DMS 273 (cell line): ENCODE results near the gene ZCCHC14.
"Not testable (repeated sequence)": the region's sequence is repeated elsewhere in the genome, so short reads cannot be mapped to it uniquely, and the experiment has no call there.

Experiments used
- DNase-seq: peaks from one replicate; lab custom pipeline; 2025; ENCODE audit not compliant: unreplicated experiment; lab: John Stamatoyannopoulos, UW

Gene ZCCHC14

DNA sequence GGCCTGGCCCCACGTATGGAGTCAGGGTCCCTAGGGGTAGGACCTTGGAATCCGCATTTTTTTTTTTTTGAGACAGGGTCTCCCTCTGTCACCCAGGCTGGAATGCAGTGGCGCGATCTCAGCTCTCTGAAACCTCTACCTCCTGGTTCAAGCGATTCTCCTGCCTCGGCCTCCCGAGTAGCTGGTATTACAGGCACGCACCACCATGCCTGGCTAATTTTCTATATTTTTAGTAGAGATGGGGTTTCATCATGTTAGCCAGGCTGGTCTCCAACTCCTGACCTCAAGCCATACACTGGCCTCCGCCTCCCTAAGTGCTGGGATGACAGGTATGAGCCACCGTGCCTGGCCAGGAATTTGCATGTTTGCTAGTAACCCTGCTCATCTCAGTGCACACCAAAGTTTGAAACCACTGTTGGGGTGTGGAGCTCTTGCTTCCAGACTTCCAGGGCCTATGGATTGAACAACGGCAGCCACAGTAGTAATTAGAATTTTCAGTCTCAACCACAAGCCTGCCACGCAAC, 5.0 kb upstream of the ZCCHC14 start:
- DNase-seq = not testable (repeated sequence)

DNA sequence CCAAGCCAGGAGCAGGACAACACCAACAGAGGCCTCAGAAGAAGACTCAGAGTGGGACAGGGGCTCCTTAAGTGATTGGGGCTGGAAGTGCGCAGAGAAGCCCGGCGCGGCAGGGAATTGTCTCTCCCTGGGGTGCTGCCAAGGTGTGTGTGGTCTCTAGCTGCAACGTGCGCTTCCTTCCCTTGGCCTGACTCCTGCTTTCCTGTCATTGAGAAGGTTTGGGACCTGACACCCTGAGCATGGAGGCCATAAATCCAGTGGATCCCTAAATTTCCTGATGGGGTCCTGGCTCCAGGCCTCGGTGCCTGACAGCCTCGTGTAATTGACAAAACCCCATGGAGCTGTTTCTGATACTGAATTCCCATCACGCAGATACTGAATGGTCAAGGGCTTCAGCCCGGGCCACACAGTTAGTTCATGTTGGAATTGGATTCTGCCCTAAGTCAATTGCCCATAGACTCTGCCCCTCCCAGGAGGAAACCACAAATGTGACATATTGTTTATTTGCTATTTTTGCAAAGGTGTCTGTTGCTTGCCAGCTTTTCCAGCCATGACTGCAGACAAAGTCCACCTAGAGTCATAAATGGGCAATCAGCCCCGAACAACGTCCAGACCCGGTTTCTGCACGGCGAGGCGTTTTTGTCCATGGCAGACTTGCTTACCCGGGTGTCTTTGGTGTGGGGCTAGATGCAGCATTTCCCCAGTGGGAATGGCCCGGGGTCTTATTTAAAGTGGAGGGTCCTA, 4.4 kb upstream of the ZCCHC14 start:
- DNase-seq = not testable (repeated sequence)

DNA sequence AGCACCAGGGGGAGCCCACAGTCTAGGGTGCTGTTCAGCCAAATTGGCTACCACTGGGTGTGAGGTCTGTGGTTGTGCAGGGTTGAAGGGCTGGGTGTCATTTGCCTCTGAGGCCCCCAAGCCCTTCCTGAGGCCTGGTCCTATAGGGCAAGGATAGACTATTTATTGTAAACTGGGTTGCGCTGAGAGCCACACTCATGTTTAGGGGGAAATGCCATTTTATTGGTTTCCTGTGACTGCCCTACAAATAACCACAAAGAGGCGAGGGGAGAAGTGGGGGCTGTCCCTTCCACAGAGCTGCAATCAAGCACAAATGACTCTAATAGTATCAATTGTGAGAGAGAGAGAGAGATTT, 3.6 kb upstream of the ZCCHC14 start:
- no peak for DNase-seq

DNA sequence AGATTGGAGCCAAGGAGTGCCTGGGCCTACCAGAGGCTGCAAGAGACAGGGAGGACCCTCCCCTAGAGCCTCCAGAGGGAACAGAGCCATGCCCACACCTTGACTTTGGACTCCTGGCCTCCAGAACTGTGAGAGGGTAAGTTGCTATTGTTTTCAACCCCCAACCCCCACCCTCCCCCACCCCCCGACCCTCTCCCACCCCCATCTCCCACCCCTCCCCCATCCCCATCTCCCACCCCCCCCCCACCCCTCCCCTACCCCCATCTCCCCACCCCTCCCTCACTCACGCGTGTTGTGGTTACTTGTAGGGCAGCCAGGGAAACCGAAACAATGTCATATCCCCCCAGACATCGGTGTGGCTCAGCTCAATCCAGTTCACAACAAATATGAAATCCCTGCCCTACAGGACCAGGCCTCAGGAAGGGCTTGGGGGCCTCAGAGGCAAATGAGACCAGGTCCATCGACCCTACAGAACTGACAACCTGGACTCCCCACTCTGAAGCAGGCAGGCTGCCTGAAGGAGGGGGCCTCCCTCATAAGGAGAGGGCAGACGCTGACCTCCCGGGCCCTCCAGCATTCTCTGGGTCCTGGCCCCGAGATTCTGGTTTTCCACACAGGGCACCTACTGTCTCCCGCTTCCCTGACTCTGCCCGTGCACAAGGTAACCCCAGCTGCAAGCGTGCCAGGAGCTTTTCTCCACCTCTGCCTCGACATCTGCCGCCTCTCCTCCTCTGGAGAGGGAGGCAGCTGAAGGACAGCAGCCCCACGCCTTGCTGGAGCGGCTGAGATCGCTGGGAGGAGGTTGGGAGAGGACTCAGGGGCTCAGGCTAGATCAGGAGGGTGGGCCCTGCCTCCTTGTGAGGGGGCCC, 3.0 kb upstream of the ZCCHC14 start:
- peak; percentile 28 for DNase-seq

DNA sequence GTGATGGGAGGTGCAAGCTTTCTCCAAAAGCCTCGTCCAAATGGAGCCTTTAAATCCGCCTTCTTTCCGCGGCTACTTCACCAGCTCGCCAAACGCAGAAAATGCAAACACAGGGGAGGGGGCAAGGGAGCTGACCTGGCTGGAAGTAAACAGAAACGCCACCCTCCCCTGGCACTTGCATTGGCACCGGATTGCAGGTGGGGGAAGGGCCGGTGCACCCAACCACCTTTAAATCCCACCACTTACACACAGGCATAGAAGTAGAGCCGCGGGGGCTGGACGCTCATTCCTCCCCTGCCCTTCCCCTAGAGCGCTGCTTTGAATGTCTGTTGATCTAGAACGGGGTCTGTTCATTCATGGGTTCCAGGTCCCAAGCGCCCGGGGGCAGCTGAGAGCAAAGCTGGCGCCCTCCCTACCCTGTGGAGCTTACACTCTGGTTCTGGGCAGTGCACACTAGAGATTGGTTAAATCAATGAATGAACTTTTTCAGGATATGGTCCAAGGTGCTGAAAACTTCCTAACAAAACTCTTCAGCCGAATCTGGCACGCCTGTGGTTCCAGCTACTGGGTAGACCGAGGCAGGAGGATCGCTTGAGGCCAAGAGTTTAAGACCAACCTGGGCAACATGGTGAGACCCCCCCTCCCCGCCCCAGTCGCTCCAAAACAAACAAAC, 920 bp upstream of the ZCCHC14 start:
- no peak for DNase-seq

DNA sequence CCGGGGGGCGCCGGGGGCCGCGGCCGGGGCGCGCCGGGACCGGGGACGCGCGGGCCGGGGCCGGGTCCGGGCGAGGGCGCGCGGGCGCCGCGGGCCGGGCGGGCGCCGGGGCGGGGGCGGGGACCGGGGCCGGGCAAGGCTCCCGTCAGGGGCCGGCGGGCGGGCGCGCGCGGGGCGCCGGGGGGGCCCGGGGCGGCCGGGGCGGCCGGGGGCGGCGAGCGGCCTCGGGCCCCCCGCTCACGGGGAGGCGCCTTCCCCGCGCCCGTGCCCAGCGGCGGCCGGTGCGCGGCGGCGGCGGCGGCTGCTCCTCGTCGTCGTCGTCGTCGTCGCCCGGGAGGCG, 563 bp downstream of the ZCCHC14 start:
- DNase-seq = no peak

DNA sequence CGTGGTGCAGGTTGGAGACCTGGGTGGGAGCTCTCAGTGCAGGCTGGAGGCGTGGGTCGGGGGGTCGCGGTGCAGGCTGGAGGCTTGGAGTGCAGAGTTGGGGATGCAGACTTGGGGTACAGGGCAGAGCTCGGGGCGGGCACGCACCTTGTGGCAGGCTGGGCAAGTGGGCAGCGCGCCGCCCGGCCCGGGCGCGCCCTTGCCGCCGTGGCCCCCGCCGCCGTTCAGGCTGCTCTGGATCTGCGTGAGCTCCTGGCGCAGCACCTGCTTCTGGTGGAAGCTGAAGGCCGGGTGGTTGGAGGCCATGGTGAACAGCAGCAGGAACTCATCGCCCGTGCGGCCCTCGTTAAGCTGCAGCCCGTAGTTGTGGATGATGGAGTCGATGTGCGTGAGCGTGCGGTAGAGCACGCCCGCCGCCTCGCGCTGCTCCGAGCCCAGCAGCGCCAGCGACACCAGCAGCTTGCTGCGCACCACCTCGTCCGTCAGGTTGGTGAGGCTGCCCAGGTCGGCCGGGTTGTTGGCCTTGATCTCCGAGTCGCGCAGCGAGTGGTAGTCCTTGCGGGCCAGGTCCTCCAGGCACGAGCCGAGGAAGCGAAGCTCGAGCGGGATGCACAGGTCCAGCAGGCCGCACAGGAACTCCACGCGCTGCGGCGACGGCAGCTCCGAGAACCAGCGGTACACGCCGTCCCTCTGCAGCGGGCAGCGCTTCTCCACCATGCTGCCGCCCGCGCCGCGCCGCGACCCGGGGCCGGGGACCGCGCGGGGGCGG, 1.1 kb downstream of the ZCCHC14 start:
- peak; percentile 61 for DNase-seq

DNA sequence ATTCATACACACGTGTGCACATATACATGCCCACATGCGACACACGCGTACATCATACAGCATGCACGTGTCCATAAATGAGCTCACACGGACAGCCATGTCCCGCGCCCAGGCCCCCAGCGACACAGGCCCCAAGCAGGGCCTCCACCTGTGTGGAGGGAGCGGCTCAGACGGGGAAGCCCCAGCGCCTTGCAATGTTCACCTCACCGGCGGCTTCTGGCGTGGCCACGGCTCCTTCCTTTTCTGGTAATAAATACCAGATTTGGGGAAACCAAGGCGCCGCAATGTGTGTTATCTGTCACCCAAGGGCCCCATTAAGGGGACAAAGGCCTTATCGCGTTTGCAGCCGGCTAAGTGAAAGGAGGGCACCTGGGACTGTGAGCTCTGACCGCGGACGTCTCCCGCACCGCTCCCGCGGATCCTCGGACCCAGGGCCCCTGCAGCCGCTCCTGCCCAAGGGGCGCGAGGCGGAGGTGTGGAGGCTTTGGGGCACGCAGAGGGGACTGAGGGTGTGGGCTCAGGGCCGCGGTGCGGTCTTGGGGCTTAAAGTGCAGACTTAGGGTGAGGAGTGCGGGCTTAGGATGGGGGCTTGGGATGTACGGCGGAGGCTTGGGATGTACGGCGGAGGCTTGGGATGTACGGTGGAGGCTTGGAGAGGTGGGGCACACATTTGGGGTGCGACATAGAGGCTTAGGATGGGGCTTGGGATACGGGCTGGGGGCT, 1.9 kb downstream of the ZCCHC14 start:
- peak; percentile 59 for DNase-seq

DNA sequence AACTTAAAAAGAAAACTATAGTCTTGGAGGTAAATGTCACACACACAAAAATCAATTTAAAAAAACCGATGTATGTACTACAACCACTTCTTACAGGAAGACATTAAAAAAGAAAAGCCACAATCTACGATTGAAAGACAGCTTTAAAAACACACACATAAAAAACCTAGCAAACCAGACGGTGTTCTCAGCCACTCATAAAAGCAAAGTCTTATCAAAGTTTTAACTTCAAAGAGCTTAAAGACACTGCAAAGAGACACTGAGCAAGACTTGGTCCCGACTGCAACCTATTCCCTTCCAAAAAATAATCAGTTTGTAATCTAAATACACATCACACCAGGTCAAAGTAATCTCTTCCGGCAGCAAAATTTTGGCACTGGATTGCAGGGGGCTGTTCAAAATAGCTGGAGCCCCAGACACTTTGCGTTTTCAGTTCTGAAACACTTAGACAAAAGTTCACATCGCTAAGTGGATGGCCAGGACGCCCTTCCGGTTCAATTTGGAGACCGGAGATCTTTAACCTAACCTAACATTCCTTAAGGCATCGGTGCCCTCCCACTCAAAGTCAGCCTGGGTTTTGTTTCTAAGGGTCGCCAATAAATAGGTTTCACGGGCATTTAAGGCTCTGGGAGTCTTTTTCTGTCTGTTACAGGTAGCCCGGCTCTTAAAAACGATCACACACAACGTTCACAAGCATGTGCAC, 2.6 kb downstream of the ZCCHC14 start:
- peak; percentile 59 for DNase-seq

DNA sequence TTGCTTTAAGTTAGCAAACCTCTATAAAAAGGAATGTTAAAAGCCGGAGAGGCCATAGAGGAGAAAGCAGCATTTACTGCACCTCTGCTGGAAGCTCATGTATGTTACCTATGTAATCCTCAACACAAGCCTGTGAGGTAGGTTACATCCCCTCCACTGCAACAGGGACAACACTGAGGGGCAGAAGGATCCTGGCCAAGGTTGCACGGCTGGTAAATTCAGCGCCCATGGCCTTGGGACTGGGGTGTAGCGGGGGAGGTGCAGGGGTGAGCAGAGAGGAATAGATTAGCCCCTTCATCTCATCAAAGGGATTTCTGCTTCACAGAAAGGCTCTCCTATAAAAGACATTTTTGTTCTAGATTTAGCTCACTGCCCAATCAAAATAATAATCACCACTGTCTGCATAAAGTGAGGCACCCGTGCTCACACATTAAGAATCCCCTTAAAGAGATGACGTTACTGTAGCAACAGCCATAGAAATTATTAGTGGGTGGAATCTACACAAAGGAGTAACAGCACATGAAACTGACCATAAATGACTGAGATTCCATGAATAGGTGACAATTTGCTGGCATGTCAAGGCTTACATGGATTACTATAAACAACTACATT, 3.3 kb downstream of the ZCCHC14 start:
- DNase-seq = no peak

DNA sequence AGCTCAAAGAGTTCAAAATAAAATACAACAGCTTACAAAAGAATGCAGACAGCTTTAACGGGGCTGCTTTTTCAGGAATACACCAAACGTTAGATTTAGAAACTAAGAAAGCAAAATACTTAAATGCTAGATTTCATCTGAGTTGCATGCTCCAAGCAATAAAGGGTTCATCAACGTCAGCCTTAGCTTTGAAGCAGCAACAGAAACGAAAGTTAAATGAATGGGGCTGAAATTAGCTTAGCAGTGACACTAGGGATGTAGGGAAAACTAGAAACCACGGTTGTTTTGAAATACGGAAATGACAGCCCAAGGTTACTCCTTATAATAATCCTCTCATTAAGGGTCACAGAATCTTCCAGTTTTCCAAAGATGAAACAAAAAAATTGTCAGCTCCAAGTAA, 3.9 kb downstream of the ZCCHC14 start:
- not testable (repeated sequence) for DNase-seq

DNA sequence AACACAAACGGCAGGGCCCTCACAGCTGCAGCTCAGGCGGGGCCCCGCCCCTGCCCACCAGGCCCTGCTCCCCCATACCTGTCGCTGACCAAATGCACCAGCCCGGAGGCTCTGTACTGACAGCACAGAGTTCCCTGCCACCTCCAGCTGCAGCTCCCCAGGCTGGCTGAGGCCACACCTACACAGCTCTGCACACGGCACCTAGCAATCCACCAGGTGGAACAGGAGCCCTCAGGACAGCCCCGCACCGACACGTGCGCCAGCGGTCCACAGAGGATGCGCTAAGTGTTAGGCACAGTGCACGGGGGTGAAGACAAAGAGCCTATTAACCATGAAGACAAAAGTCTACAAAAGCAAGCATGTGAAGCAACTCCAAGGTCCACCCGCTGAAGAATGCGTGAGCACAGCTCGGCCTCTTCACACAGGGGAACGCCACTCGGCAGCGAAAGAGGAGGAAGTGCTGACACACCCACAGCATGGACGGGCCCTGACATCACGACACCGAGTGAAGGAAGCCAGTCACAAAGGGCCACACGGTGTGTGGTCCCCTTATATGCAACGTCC, 5.4 kb downstream of the ZCCHC14 start:
- no peak for DNase-seq

DNA sequence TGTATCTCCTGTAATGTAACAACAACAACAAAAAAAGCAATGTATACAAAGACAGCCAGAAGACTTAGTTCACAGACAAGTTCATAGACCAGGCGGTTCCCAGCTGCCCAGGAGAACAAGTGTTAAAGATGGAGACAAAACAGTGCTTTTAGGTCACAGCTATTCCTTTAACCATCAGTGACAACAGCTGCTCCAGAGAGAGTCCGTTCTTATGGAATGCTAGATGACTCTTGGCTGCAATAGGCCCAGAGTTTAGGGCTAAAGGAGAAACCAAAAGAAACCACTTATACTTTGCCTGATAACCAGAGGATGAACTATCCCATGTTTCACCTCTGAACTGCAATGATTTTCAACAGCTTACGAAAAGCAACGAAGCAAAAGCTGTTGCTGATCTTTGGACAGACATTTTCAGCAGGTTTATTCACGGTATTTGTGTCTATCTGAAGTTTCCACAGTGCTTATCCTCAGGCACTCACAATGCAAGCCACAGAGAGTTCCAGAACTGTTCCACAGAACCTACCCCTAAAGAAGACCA, 6.0 kb downstream of the ZCCHC14 start:
- peak; percentile 28 for DNase-seq

DNA sequence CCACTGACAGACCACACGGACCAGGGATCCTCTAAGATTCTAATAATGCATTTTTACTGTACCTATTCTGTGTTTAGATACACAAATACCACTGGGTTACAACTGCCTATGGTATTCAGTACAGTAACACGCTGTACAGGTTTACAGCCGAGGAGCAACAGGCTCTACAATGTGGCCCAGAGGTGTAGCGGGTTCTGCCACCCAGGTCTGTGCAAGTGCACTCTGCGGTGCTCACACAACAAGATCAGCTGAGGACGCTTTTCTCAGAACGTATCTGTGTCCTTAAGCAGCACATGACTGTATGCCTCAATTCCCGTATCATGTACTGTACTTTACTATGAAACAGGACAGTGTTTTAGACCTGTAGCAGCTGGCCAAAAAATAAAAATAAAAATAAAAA, 6.5 kb downstream of the ZCCHC14 start:
- DNase-seq = no peak

DNA sequence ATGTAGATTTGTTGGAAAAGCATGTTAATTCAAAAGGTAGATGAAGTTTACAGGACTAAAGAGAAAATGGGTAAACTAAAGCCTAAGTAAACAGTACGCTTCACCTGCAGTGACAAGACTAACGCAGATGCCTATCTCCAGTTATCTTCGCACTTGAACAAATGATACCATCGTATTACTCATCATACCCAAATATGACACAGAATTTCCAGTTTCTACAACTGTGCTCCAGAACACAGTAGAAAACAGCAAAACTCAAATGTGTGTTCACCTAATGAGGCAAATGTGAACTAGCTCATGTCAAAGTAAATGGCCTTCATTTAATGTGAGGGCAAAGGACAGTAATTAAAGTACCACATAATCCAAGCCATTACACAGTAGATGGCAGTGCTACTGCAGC, 7.0 kb downstream of the ZCCHC14 start:
- not testable (repeated sequence) for DNase-seq

DNA sequence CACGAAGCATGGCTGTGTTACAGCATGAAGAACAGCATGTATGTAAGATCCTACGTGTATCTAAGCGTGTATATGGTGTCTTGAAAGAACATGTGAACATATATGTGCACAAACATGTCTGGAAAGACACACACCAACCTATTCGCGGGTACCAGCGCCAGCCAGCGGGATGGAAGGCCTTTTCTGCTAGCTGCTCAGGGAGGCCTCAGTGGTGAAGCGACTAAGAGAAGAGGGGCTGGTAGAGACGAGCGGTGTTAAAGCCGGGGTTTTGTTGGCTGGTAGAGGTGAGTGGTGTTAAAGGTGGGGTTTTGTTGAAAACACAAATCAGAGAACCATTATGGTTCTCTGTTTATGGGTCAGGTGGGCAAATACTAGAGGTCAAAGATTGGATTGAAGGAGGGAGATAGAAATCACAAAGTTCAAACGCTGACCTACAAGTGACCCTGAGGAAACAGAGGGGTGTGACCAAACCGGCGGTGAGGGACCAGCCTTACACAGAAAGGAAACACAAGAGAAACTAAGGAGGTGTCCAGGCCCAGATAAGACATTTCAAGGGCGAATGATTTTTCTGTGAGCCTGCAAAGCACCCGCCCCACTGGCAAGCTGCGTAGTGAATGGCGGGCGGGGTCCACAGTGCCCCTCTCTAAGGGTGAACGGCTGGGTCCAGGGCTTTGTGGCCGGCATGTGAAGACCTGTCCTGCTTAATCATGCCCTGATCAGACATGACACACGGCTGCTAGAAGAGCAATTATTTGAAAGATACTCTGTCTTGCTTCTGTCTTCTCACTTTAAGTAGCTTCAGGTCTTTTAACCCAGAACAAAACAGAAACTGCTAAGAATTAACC, 8.1 kb downstream of the ZCCHC14 start:
- no peak for DNase-seq

DNA sequence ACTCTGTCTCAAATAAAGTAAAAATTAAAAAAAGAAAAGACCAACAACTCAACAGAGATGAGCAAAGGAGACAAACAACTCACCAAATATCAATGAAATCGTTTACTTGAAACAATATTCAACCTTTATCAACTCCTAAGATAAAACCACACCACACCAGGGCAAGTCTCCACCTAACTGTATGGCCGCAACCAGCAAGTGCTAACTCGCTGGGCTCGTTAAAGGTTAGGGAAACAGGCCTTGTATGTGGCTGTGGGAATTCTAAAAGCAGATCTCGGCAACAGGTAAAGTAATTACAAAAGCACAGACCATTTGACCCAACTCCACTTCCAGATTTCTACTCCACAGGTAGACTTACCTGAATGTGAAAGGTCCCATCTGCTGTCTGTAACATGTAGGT, 9.3 kb downstream of the ZCCHC14 start:
- no peak for DNase-seq

DNA sequence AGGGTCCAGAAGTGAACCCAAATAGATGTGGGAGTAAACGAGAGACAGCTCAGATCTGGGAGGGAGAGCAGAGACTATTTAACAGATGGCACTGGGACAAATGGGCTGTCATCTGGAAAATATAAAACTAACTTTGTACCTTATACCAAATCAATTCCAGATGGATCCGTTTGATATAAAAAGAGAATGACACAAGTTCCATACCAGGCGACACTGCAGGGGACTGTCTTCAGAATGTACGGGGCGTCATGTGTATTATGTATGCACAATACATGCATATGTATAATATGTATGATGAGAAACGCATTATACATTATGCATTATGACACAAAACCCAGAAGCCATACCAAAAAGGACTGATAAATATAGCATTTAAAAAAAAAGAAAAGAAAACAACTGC, 10.2 kb downstream of the ZCCHC14 start:
- DNase-seq = not testable (repeated sequence)
